HepG2 (cell line): ENCODE data around the gene TXLNA. TPM values are rescaled to one million over a fixed set of nuclear protein-coding genes. Genes with fewer than 3 reads are reported as not detected.

ENCODE experiments used
- AGO1 ChIP-seq: fragments of 200-400 bp; formaldehyde crosslinking; IDR thresholded peaks from 2 replicates; pipeline ENCODE4 v1.6.1; 2017; ENCODE audit warnings: mild to moderate bottlenecking, low read depth, low read length, moderate library complexity; ENCODE audit not compliant: poor library complexity, severe bottlenecking
- DNMT1 ChIP-seq: sonication (generic); formaldehyde crosslinking; IDR thresholded peaks from 2 replicates; pipeline ENCODE4 v1.5.1; 2020; ENCODE audit warnings: mild to moderate bottlenecking, missing genetic modification reagents
- EED ChIP-seq: sonication (generic); formaldehyde crosslinking; IDR thresholded peaks from 2 replicates; pipeline ENCODE4 v1.5.0; 2020; ENCODE audit warnings: mild to moderate bottlenecking, missing genetic modification reagents
- ELF3 ChIP-seq: IDR thresholded peaks from 2 replicates; pipeline ENCODE4 v1.6.1; 2016; ENCODE audit warnings: missing genetic modification reagents, missing compliant biosample characterization
- ETV5 ChIP-seq: IDR thresholded peaks from 2 replicates; pipeline ENCODE4 v1.6.1; 2018; ENCODE audit warnings: missing biosample characterization, missing genetic modification reagents, inconsistent platforms, borderline replicate concordance
- HNRNPLL ChIP-seq: fragments of 200-400 bp; formaldehyde crosslinking; IDR thresholded peaks from 2 replicates; pipeline ENCODE4 v1.6.1; 2017; ENCODE audit warnings: mild to moderate bottlenecking, low read depth, low read length; ENCODE audit not compliant: poor library complexity, severe bottlenecking
- KMT2A ChIP-seq: sonication (generic); formaldehyde crosslinking; IDR thresholded peaks from 2 replicates; pipeline ENCODE4 v1.4.0; 2020; ENCODE audit warnings: missing genetic modification reagents
- PCBP2 ChIP-seq: fragments of 200-400 bp; formaldehyde crosslinking; optimal IDR thresholded peaks from 2 replicates; pipeline ENCODE3; 2018; ENCODE audit warnings: low read length, low read depth; ENCODE audit not compliant: poor library complexity, severe bottlenecking
- PITX1 ChIP-seq: sonication (generic); formaldehyde crosslinking; IDR thresholded peaks from 2 replicates; pipeline ENCODE4 v1.5.1; 2020; ENCODE audit warnings: mild to moderate bottlenecking, missing genetic modification reagents
- POLR2AphosphoS2 ChIP-seq: IDR thresholded peaks from 2 replicates; pipeline ENCODE4 v1.6.1; 2011; ENCODE audit warnings: low read depth, low read length, improper control_type of control experiment
- PTBP1 ChIP-seq: fragments of 200-400 bp; formaldehyde crosslinking; IDR thresholded peaks from 2 replicates; pipeline ENCODE4 v1.6.1; 2018; ENCODE audit warnings: low read length, low read depth; ENCODE audit not compliant: poor library complexity, severe bottlenecking
- RARA ChIP-seq: IDR thresholded peaks from 2 replicates; pipeline ENCODE4 v1.6.1; 2016; ENCODE audit warnings: missing genetic modification reagents, missing compliant biosample characterization
- SIX1 ChIP-seq: sonication (generic); formaldehyde crosslinking; IDR thresholded peaks from 2 replicates; pipeline ENCODE4 v1.4.0; 2020; ENCODE audit warnings: missing genetic modification reagents, borderline replicate concordance
- TEF ChIP-seq: sonication (generic); formaldehyde crosslinking; IDR thresholded peaks from 2 replicates; pipeline ENCODE4 v1.5.0; 2020; ENCODE audit warnings: missing genetic modification reagents
- YEATS2 ChIP-seq: sonication (generic); formaldehyde crosslinking; IDR thresholded peaks from 2 replicates; pipeline ENCODE4 v1.4.0; 2020; ENCODE audit warnings: missing genetic modification reagents, borderline replicate concordance
- ZBTB34 ChIP-seq: sonication (generic); formaldehyde crosslinking; IDR thresholded peaks from 2 replicates; pipeline ENCODE4 v1.8.0; 2022; ENCODE audit warnings: mild to moderate bottlenecking, missing genetic modification reagents
- ZNF335 ChIP-seq: sonication (generic); formaldehyde crosslinking; IDR thresholded peaks from 2 replicates; pipeline ENCODE4 v1.4.0; 2020; ENCODE audit warnings: missing genetic modification reagents
- ZNF33A ChIP-seq: sonication (generic); formaldehyde crosslinking; IDR thresholded peaks from 2 replicates; pipeline ENCODE4 v1.5.1; 2020; ENCODE audit warnings: missing genetic modification reagents, mild to moderate bottlenecking, moderate library complexity, borderline replicate concordance
- ZNF556 ChIP-seq: sonication (generic); formaldehyde crosslinking; IDR thresholded peaks from 2 replicates; pipeline ENCODE4 v1.4.0; 2020; ENCODE audit warnings: mild to moderate bottlenecking, missing genetic modification reagents, borderline replicate concordance
- polyA plus RNA-seq, 8 experiments: library from polyadenylated mRNA; depleted of rRNA in 3 of 8; stranded (reverse) in 7 of 8; unstranded in 1 of 8; fragments of >200 nt; fragmentation: Illumina TruSeq in 4 of 8; extraction: Trizol in 4 of 8; gene quantifications; 2 replicates each; pipeline versions ENCODE4 v1.2.1 to v1.2.3, GENCODE V29; 2011 to 2016; ENCODE audit warnings: low read depth in 4 of 8, missing spikeins in 1 of 8, mixed read lengths in 1 of 8; ENCODE audit not compliant: insufficient read depth in 1 of 8
- total RNA-seq, 5 experiments: library from RNA; depleted of rRNA; stranded (reverse); fragments of >200 nt; fragmentation: Illumina TruSeq; extraction: Trizol; gene quantifications; 2 replicates each; pipeline ENCODE4 v1.2.3, GENCODE V29; 2016; ENCODE audit warnings: low read depth in 1 of 5
- TF ChIP-seq, protein P1 (sequence below): sonication (generic); formaldehyde crosslinking; IDR thresholded peaks from 2 replicates; pipeline ENCODE4 v1.5.0; 2020; ENCODE audit warnings: missing genetic modification reagents
- TF ChIP-seq, protein P2 (sequence below): IDR thresholded peaks from 2 replicates; pipeline ENCODE4 v1.6.1; 2016; ENCODE audit warnings: missing genetic modification reagents, missing compliant biosample characterization

The TXLNA gene
- total and polyA plus RNA-seq, 2 of the 13 experiments (the other 11 are each of a cell fraction or from before 2014, with no cell fraction given), result 29.6 to 67.8 TPM

GRCh38 chr1:32178380-32179192 lies 889 bp upstream of the TXLNA start (continued):
- TF ChIP-seq, protein P1, sequence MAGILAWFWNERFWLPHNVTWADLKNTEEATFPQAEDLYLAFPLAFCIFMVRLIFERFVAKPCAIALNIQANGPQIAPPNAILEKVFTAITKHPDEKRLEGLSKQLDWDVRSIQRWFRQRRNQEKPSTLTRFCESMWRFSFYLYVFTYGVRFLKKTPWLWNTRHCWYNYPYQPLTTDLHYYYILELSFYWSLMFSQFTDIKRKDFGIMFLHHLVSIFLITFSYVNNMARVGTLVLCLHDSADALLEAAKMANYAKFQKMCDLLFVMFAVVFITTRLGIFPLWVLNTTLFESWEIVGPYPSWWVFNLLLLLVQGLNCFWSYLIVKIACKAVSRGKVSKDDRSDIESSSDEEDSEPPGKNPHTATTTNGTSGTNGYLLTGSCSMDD (CRISPR knock-in tag), result no peak
- no peak for TF ChIP-seq AGO1
- no peak for TF ChIP-seq ZNF335 (CRISPR knock-in tag)
- peak; percentile 25; the same call in 1 of the 2 replicates for TF ChIP-seq SIX1 (CRISPR knock-in tag)
- TF ChIP-seq HNRNPLL, result no peak
- no peak for TF ChIP-seq YEATS2 (CRISPR knock-in tag)
- TF ChIP-seq, protein P2, sequence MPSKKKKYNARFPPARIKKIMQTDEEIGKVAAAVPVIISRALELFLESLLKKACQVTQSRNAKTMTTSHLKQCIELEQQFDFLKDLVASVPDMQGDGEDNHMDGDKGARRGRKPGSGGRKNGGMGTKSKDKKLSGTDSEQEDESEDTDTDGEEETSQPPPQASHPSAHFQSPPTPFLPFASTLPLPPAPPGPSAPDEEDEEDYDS (CRISPR knock-in tag), result no peak
- TF ChIP-seq ZBTB34, result no peak
- no peak for TF ChIP-seq TEF (CRISPR knock-in tag)
- no peak for TF ChIP-seq PCBP2
- TF ChIP-seq EED (CRISPR knock-in tag), result no peak
- no peak for TF ChIP-seq ZNF33A (CRISPR knock-in tag)
- TF ChIP-seq POLR2AphosphoS2, result no peak
- TF ChIP-seq PTBP1, result no peak
- peak; percentile 37; the same call in 1 of the 2 replicates for TF ChIP-seq PITX1 (CRISPR knock-in tag)
- peak; percentile 65 for TF ChIP-seq RARA (CRISPR knock-in tag)
- no peak for TF ChIP-seq DNMT1 (CRISPR knock-in tag)
- TF ChIP-seq ELF3 (CRISPR knock-in tag), result no peak
- TF ChIP-seq ETV5, result peak; percentile 20; the same call in 1 of the 2 replicates
- TF ChIP-seq KMT2A (CRISPR knock-in tag), result no peak
- TF ChIP-seq ZNF556 (CRISPR knock-in tag), result 0 out of 2 replicates have a peak, but pooled peaks have one; percentile 9
